Panc1 (cell line): Measurements from ENCODE around the gene SH3BP4.

Source experiments
- CTCF ChIP-seq: fragments of 450-650 bp; IDR thresholded peaks from 2 replicates; pipeline ENCODE4 v1.5.1; 2017; ENCODE audit warnings: mild to moderate bottlenecking
- POLR2AphosphoS5 ChIP-seq: IDR thresholded peaks from 2 replicates; pipeline ENCODE4 v1.6.1; 2012; ENCODE audit warnings: mild to moderate bottlenecking, low read depth, low read length, moderate library complexity
- REST ChIP-seq, 2 experiments: IDR thresholded peaks; 2 replicates each; pipeline ENCODE4 v1.6.1; 2011 to 2012; ENCODE audit warnings: low read depth in 2 of 2, control low read depth in 1 of 2, low read length in 1 of 2, mild to moderate bottlenecking in 1 of 2, moderate library complexity in 1 of 2; ENCODE audit not compliant: insufficient read depth in 1 of 2
- SIN3A ChIP-seq: IDR thresholded peaks from 2 replicates; pipeline ENCODE4 v1.6.1; 2012; ENCODE audit warnings: low read depth, mild to moderate bottlenecking, low read length, moderate library complexity, borderline replicate concordance; ENCODE audit not compliant: insufficient read depth
- TCF7L2 ChIP-seq: IDR thresholded peaks from 2 replicates; pipeline ENCODE4 v1.6.1; 2011; ENCODE audit warnings: mild to moderate bottlenecking, low read depth, low read length, inconsistent platforms

GRCh38 chr2:234905547-234906265 is 46.1 kb upstream of the SH3BP4 start:
- TF ChIP-seq CTCF (no peak), POLR2AphosphoS5 (no peak), TCF7L2 (no peak), SIN3A (no peak), REST (IDR thresholded peaks at IDR 0.05; ENCODE audit: insufficient read depth in 1 of 2, low read depth in 2 of 2, low read length in 1 of 2) (no peak)
